ENCODE measurements around the gene IL24. TPM values are rescaled to one million over a fixed set of nuclear protein-coding genes. Genes with fewer than 3 reads are reported as not detected.

Gene IL24
- total RNA-seq, 1 donor = 0.86 TPM

GRCh38 chr1:206866062-206866461 lies 31.2 kb upstream of the IL24 start:
- no peak for TF ChIP-seq CTCF (IDR thresholded peaks at IDR 0.05; ENCODE audit: insufficient read depth, low read depth, low read length)
- H3K4me3 ChIP-seq (ENCODE audit: low read depth, low read length) = no peak overlapping the region
- peak; percentile 83 for DNase-seq (ENCODE audit: low read depth)

- TF ChIP-seq CTCF (IDR thresholded peaks at IDR 0.05; ENCODE audit: insufficient read depth, low read depth, low read length) = no peak
Measured at GRCh38 chr1:206867239-206867638, 30.0 kb upstream of the IL24 start.

GRCh38 chr1:206867716-206868115 lies 29.5 kb upstream of the IL24 start:
- DNase-seq (ENCODE audit: low read depth) = no peak
- no peak overlapping the region for H3K4me3 ChIP-seq (ENCODE audit: low read depth, low read length)
- no peak for TF ChIP-seq CTCF (IDR thresholded peaks at IDR 0.05; ENCODE audit: insufficient read depth, low read depth, low read length)

More at GRCh38 chr1:206867239-206867638, 30.0 kb upstream of the IL24 start:
- DNase-seq (ENCODE audit: low read depth) = no peak
- H3K4me3 ChIP-seq (ENCODE audit: low read depth, low read length) = no peak overlapping the region

- no peak for DNase-seq (ENCODE audit: low read depth)
- H3K4me3 ChIP-seq (ENCODE audit: low read depth, low read length) = no peak overlapping the region
- TF ChIP-seq CTCF (IDR thresholded peaks at IDR 0.05; ENCODE audit: insufficient read depth, low read depth, low read length) = no peak
Measured at GRCh38 chr1:206868264-206868663, 29.0 kb upstream of the IL24 start.

GRCh38 chr1:206872139-206872538 lies 25.1 kb upstream of the IL24 start:
- H3K4me3 ChIP-seq (ENCODE audit: low read depth, low read length) = no peak overlapping the region
- no peak for TF ChIP-seq CTCF (IDR thresholded peaks at IDR 0.05; ENCODE audit: insufficient read depth, low read depth, low read length)
- peak; percentile 80 for DNase-seq (ENCODE audit: low read depth)

- no peak for TF ChIP-seq CTCF (IDR thresholded peaks at IDR 0.05; ENCODE audit: insufficient read depth, low read depth, low read length)
- no peak for DNase-seq (ENCODE audit: low read depth)
- no peak overlapping the region for H3K4me3 ChIP-seq (ENCODE audit: low read depth, low read length)
Measured at GRCh38 chr1:206873603-206874188, 23.5 kb upstream of the IL24 start.

All from fibroblast of villous mesenchyme (primary cell).